B cell (primary cell): ENCODE data around the gene DENND4C.
"Not testable (repeated sequence)": the region's sequence is repeated elsewhere in the genome, so short reads cannot be mapped to it uniquely, and the experiment has no call there.

ENCODE experiments used
- CTCF ChIP-seq: fragments of 200-600 bp; IDR thresholded peaks from one replicate; pipeline ENCODE4 v1.8.0; 2022; ENCODE audit warnings: antibody characterized with exemption, mild to moderate bottlenecking
- EZH2 ChIP-seq: IDR thresholded peaks from 2 replicates; pipeline ENCODE4 v1.6.1; 2012; ENCODE audit warnings: borderline replicate concordance, low read depth, mild to moderate bottlenecking, moderate library complexity, low read length; ENCODE audit not compliant: insufficient read depth, poor library complexity, severe bottlenecking

- not testable (repeated sequence) for TF ChIP-seq CTCF, EZH2
Observed at GRCh38 chr9:19250346-19250745, 19.9 kb downstream of the DENND4C start.
